GM12878 (cell line): ENCODE measurements around the gene CFAP126. TPM values are rescaled to one million over a fixed set of nuclear protein-coding genes. Genes with fewer than 3 reads are reported as not detected.
A peak's percentile ranks its signal among the peaks of the same experiment; 100 is the strongest.

Source experiments
- BACH1 ChIP-seq: fragments of 450-650 bp; IDR thresholded peaks from 2 replicates; pipeline ENCODE4 v1.6.1; 2017; ENCODE audit warnings: mild to moderate bottlenecking, borderline replicate concordance
- CBFB ChIP-seq: IDR thresholded peaks from 2 replicates; pipeline ENCODE4 v1.6.1; 2016; ENCODE audit warnings: antibody characterized with exemption, low read depth
- CBX3 ChIP-seq: fragments of 200-600 bp; sonication (generic); IDR thresholded peaks from 2 replicates; pipeline ENCODE4 v1.6.1; 2016; ENCODE audit warnings: low read depth, borderline replicate concordance
- CREB1 ChIP-seq: IDR thresholded peaks from 2 replicates; pipeline ENCODE4 v1.6.1; 2012; ENCODE audit warnings: low read depth, mild to moderate bottlenecking, inconsistent platforms
- EED ChIP-seq: sonication (generic); IDR thresholded peaks from 2 replicates; pipeline ENCODE4 v1.6.1; 2016; ENCODE audit warnings: antibody characterized with exemption, low read depth
- EZH2 ChIP-seq: IDR thresholded peaks from 2 replicates; pipeline ENCODE4 v1.6.1; 2012; ENCODE audit warnings: low read depth, mild to moderate bottlenecking, control low read depth, inconsistent platforms, low read length, borderline replicate concordance; ENCODE audit not compliant: control insufficient read depth
- FOXK2 ChIP-seq: fragments of 450-650 bp; IDR thresholded peaks from 2 replicates; pipeline ENCODE4 v1.6.1; 2017; ENCODE audit warnings: mild to moderate bottlenecking, moderate library complexity
- GABPA ChIP-seq: IDR thresholded peaks from 2 replicates; pipeline ENCODE4 v1.6.1; 2014; ENCODE audit warnings: antibody characterized with exemption, low read depth, mild to moderate bottlenecking, inconsistent platforms
- GATAD2B ChIP-seq: fragments of 450-650 bp; conservative IDR thresholded peaks from 2 replicates; pipeline ENCODE4 v1.6.1; 2017; ENCODE audit warnings: low read depth, mild to moderate bottlenecking, moderate library complexity
- MYB ChIP-seq: fragments of 150-350 bp; IDR thresholded peaks from 2 replicates; pipeline ENCODE4 v1.6.1; 2014; ENCODE audit warnings: mild to moderate bottlenecking, low read depth, low read length, borderline replicate concordance
- MYC ChIP-seq: IDR thresholded peaks from 2 replicates; pipeline ENCODE4 v1.6.1; 2011; ENCODE audit warnings: mild to moderate bottlenecking, low read length, moderate library complexity, inconsistent platforms; ENCODE audit not compliant: insufficient read depth, insufficient replicate concordance, insufficient read length, severe bottlenecking
- NBN ChIP-seq: fragments of 450-650 bp; IDR thresholded peaks from 2 replicates; pipeline ENCODE4 v1.6.1; 2016
- NFXL1 ChIP-seq: fragments of 450-650 bp; IDR thresholded peaks from 2 replicates; pipeline ENCODE4 v1.6.1; 2017; ENCODE audit warnings: antibody characterized with exemption, mild to moderate bottlenecking, borderline replicate concordance
- PAX5 ChIP-seq: IDR thresholded peaks from 2 replicates; pipeline ENCODE4 v1.6.1; 2011; ENCODE audit warnings: low read depth, low read length, borderline replicate concordance
- PML ChIP-seq: IDR thresholded peaks from 2 replicates; pipeline ENCODE4 v1.6.1; 2012; ENCODE audit warnings: low read length, inconsistent platforms
- POLR2AphosphoS5 ChIP-seq: IDR thresholded peaks from 2 replicates; pipeline ENCODE4 v1.6.1; 2011; ENCODE audit warnings: mild to moderate bottlenecking, low read length, inconsistent platforms
- RELA ChIP-seq: fragments of 450-650 bp; IDR thresholded peaks from 2 replicates; pipeline ENCODE4 v1.8.0; 2014; ENCODE audit warnings: borderline replicate concordance; ENCODE audit not compliant: partially characterized antibody
- SMAD1 ChIP-seq: fragments of 450-650 bp; IDR thresholded peaks from 2 replicates; pipeline ENCODE4 v1.6.1; 2018; ENCODE audit warnings: mild to moderate bottlenecking, low read depth; ENCODE audit not compliant: partially characterized antibody
- SP1 ChIP-seq: IDR thresholded peaks from one replicate; pipeline ENCODE4 v1.6.1; 2011; ENCODE audit warnings: low read depth, low read length
- TBL1XR1 ChIP-seq: IDR thresholded peaks from 2 replicates; pipeline ENCODE4 v1.6.1; 2012; ENCODE audit warnings: low read depth, low read length, improper control_type of control experiment
- TCF12 ChIP-seq: IDR thresholded peaks from 2 replicates; pipeline ENCODE4 v1.6.1; 2011; ENCODE audit warnings: low read depth, mild to moderate bottlenecking, low read length
- YBX1 ChIP-seq: fragments of 450-650 bp; IDR thresholded peaks from 2 replicates; pipeline ENCODE4 v1.6.1; 2016; ENCODE audit warnings: antibody characterized with exemption
- ZBED1 ChIP-seq: IDR thresholded peaks from 2 replicates; pipeline ENCODE4 v1.6.1; 2016; ENCODE audit warnings: borderline replicate concordance
- ZBTB40 ChIP-seq: fragments of 450-650 bp; IDR thresholded peaks from 2 replicates; pipeline ENCODE4 v1.6.1; 2016; ENCODE audit warnings: mild to moderate bottlenecking, moderate library complexity, borderline replicate concordance
- ZNF622 ChIP-seq: fragments of 450-650 bp; IDR thresholded peaks from 2 replicates; pipeline ENCODE4 v1.6.1; 2017; ENCODE audit warnings: mild to moderate bottlenecking, inconsistent platforms
- polyA plus RNA-seq, 11 experiments: library from polyadenylated mRNA; depleted of rRNA in 4 of 11; unstranded in 6 of 11; stranded (reverse) in 5 of 11; fragments of >200 nt; fragmentation: Nextera tagmentation in 4 of 11; fragmentation: Illumina TruSeq in 1 of 11; extraction: Ambion mirVana in 4 of 11; extraction: Trizol in 1 of 11; gene quantifications; 1 replicate in 1 of 11; 2 replicates in 10 of 11; pipeline versions ENCODE4 v1.2.1 to v1.2.3, GENCODE V29; 2011 to 2016; ENCODE audit warnings: inconsistent platforms in 2 of 11, missing spikeins in 2 of 11, low read depth in 1 of 11
- total RNA-seq, 4 experiments: library from RNA; depleted of rRNA in 3 of 4; stranded (reverse); fragments of >200 nt in 3 of 4; fragmentation: Illumina TruSeq in 1 of 4; extraction: Trizol in 1 of 4; gene quantifications; 2 replicates each; pipeline versions ENCODE4 v1.2.1 to v1.2.3, GENCODE V29; 2013 to 2021
- TF ChIP-seq, protein P1 (sequence below): IDR thresholded peaks from 2 replicates; pipeline ENCODE4 v1.6.1; 2012; ENCODE audit warnings: low read depth, low read length, improper control_type of control experiment
- TF ChIP-seq, protein P2 (sequence below): fragments of 450-650 bp; IDR thresholded peaks from 2 replicates; pipeline ENCODE4 v1.6.1; 2016; ENCODE audit warnings: mild to moderate bottlenecking

CFAP126 gene
- total and polyA plus RNA-seq, 10 of the 15 experiments (the other 5 are each of a cell fraction or from before 2014, with no cell fraction given) = not detected

DNA sequence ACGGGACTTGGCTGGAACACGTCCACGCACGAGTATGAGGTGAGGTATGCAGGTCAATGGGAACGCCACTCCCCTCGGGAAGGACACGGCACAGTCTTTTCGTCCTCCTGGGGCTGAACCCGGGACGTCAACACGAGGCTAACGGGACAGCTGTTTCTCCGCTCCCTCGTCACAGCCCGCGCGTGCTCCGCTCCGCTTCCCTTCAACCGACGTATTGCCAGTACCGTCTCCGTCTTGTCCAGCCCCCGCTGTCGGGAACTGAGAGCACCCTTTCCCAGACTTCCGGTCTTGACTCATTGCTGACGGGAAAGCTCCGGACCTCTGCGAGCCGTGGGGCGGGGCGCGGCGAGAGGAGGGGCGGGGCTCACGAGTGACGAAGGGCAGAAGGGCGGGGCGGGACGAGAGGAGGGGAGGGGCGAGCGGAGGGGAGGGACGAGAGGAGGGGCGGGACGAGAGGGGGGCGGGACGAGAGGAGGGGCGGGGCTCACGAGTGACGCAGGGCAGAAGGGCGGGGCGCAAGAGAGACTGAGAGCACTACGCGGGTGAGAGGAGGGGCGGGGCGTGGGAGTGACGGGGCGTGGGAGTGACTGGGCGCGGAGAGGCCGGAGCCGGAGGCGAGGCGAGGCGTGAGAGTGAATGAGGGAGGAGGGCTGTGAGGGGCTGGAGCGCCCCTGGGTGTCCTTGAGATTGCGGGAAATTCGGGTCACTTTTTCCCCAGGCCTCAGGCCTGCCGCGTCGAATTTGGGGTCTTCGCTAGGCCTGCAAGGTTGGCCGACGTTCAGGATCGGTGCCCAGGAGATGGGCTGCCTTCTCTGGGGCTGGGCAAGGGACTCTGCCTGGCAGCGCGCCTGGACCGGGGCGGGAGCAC is 22.2 kb upstream of the CFAP126 start (continued):
- TF ChIP-seq ZBTB40 (peak; percentile 46; the same call in 1 of the 2 replicates), YBX1 (no peak), GABPA (no peak), CBFB (no peak), EZH2 (no peak), TBL1XR1 (no peak), CREB1 (peak; percentile 78), PML (no peak), RELA (no peak), ZBED1 (no peak), GATAD2B (peak; percentile 12), SP1 (no peak), TCF12 (peak; percentile 64; the same call in 1 of the 2 replicates), BACH1 (peak; percentile 47; the same call in 1 of the 2 replicates), MYB (no peak), ZNF622 (no peak), NBN (peak; percentile 56; the same call in 1 of the 2 replicates), NFXL1 (no peak), POLR2AphosphoS5 (peak; percentile 72), SMAD1 (peak; percentile 30), CBX3 (no peak), FOXK2 (0 out of 2 replicates have a peak, but pooled peaks have one; percentile 32), PAX5 (no peak), EED (peak; percentile 75; the same call in 1 of the 2 replicates), MYC (no peak)
- TF ChIP-seq, protein P1, sequence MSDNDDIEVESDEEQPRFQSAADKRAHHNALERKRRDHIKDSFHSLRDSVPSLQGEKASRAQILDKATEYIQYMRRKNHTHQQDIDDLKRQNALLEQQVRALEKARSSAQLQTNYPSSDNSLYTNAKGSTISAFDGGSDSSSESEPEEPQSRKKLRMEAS = no peak
- TF ChIP-seq, protein P2, sequence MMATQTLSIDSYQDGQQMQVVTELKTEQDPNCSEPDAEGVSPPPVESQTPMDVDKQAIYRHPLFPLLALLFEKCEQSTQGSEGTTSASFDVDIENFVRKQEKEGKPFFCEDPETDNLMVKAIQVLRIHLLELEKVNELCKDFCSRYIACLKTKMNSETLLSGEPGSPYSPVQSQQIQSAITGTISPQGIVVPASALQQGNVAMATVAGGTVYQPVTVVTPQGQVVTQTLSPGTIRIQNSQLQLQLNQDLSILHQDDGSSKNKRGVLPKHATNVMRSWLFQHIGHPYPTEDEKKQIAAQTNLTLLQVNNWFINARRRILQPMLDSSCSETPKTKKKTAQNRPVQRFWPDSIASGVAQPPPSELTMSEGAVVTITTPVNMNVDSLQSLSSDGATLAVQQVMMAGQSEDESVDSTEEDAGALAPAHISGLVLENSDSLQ = peak; percentile 92
